HepG2 (cell line): ENCODE measurements around the gene SERPINE3. TPM values are rescaled to one million over a fixed set of nuclear protein-coding genes. Genes with fewer than 3 reads are reported as not detected.

Experiments used
- ATAC-seq: fragments of 200-7000 bp; cut with Tn5 transposase; 3 replicates; pipeline ENCODE4 v1.9.1; 2020; ENCODE audit warnings: mild to moderate bottlenecking, moderate library complexity
- BruUV-seq: library from RNA; stranded (reverse); fragments of 400-500 nt; replicated peaks from 2 replicates; lab custom pipeline; 2021; lab: Mats Ljungman, UMichigan
- CTCF ChIA-PET: fragments of 300-600 bp; formaldehyde crosslinking; extraction: SDS; loops from one replicate; lab custom pipeline; 2021; ENCODE audit warnings: low total read pairs, inconsistent platforms, low intra/inter-chr PET ratio; lab: Yijun Ruan, JAX
- POLR2A ChIA-PET: fragments of 350-600 bp; sonication (Branson Sonifier 250); formaldehyde crosslinking; loops from one replicate; lab custom pipeline; 2020; ENCODE audit warnings: antibody characterized with exemption, inconsistent platforms; lab: Yijun Ruan, JAX
- DNase-seq: peaks from one replicate; pipeline ENCODE4 v3.0.0-alpha.2; 2015; ENCODE audit warnings: low spot score
- FAIRE-seq: peaks from 3 replicates; lab custom pipeline; 2011; peaks lifted over from hg19 to GRCh38; lab: Jason Lieb, UNC
- H2AFZ ChIP-seq: one replicate; pipeline ENCODE4 v1.6.1; 2011; ENCODE audit warnings: low read length, inconsistent platforms
- H3K27ac ChIP-seq: fragments of 300-600 bp; 3 replicates; pipeline ENCODE4 v1.8.0; 2011; ENCODE audit warnings: mixed run types, mild to moderate bottlenecking, mixed read lengths, low read length, inconsistent platforms; ENCODE audit not compliant: insufficient read depth; ENCODE audit errors: extremely low read length
- H3K27me3 ChIP-seq, 2 experiments: fragments of 200-600 bp in 1 of 2; 2 replicates in 1 of 2; 3 replicates in 1 of 2; pipeline versions ENCODE4 v1.6.0 to v1.8.0; 2011; ENCODE audit warnings: low read length in 2 of 2, mild to moderate bottlenecking in 2 of 2, moderate library complexity in 2 of 2, inconsistent platforms in 1 of 2; ENCODE audit not compliant: insufficient read depth in 2 of 2, control insufficient read depth in 1 of 2
- H3K36me3 ChIP-seq, 2 experiments: fragments of 200-600 bp in 1 of 2; replicated peaks in 1 of 2; 2 replicates in 1 of 2; 3 replicates in 1 of 2; pipeline versions ENCODE4 v1.5.1 to v1.8.0; 2011; ENCODE audit warnings: low read length in 2 of 2, inconsistent platforms in 1 of 2; ENCODE audit not compliant: insufficient read depth in 2 of 2, control insufficient read depth in 1 of 2
- H3K4me1 ChIP-seq: 2 replicates; pipeline ENCODE4 v1.5.1; 2012; ENCODE audit warnings: low read length, inconsistent platforms; ENCODE audit not compliant: insufficient read depth
- H3K4me2 ChIP-seq: 2 replicates; pipeline ENCODE4 v1.6.0; 2011; ENCODE audit warnings: low read depth, low read length, inconsistent platforms
- H3K4me3 ChIP-seq, 3 experiments: fragments of 200-600 bp in 1 of 3; sonication (generic), shearing (Covaris generic) in 1 of 3; replicated peaks in 1 of 3; 2 replicates each; pipeline ENCODE4 v1.5.1; 2011 to 2016; ENCODE audit warnings: low read length in 3 of 3, inconsistent platforms in 2 of 3, low read depth in 2 of 3, mild to moderate bottlenecking in 2 of 3, control low read depth in 1 of 3, mixed read lengths in 1 of 3; ENCODE audit not compliant: insufficient read depth in 1 of 3
- H3K79me2 ChIP-seq: one replicate; pipeline ENCODE4 v1.6.1; 2011; ENCODE audit warnings: low read length, inconsistent platforms; ENCODE audit not compliant: insufficient read depth
- H3K9ac ChIP-seq: 2 replicates; pipeline ENCODE4 v1.6.0; 2011; ENCODE audit warnings: mild to moderate bottlenecking, low read depth, low read length, inconsistent platforms; ENCODE audit not compliant: insufficient read depth
- H3K9me3 ChIP-seq: 2 replicates; pipeline ENCODE4 v1.5.1; 2012; ENCODE audit warnings: mild to moderate bottlenecking, low read length
- H4K20me1 ChIP-seq: 2 replicates; pipeline ENCODE4 v1.6.0; 2011; ENCODE audit warnings: inconsistent platforms, mild to moderate bottlenecking, low read length, moderate library complexity; ENCODE audit not compliant: insufficient read depth
- HMG20B ChIP-seq: conservative IDR thresholded peaks from 2 replicates; pipeline ENCODE4 v1.6.1; 2016; ENCODE audit warnings: missing genetic modification reagents, missing compliant biosample characterization
- MBD4 ChIP-seq: IDR thresholded peaks from 2 replicates; pipeline ENCODE4 v1.6.1; 2012; ENCODE audit warnings: low read length, inconsistent platforms, borderline replicate concordance
- RAD51 ChIP-seq: fragments of 450-650 bp; IDR thresholded peaks from 2 replicates; pipeline ENCODE4 v1.6.1; 2016; ENCODE audit warnings: borderline replicate concordance
- SRY ChIP-seq: sonication (generic); formaldehyde crosslinking; IDR thresholded peaks from 2 replicates; pipeline ENCODE4 v1.8.0; 2022; ENCODE audit warnings: mild to moderate bottlenecking, missing genetic modification reagents
- ZNF615 ChIP-seq: sonication (generic); formaldehyde crosslinking; IDR thresholded peaks from 2 replicates; pipeline ENCODE4 v1.5.0; 2020; ENCODE audit warnings: mild to moderate bottlenecking, missing genetic modification reagents, borderline replicate concordance
- WGBS: methylation state at CpG from one replicate; pipeline ENCODE4 v1.1.6; 2017; ENCODE audit warnings: low lambda C conversion rate; 5-methylcytosine and 5-hydroxymethylcytosine counted together
- in situ Hi-C: cut with HindIII; loops from 2 replicates; pipeline ENCODE4 v1.10.0; 2017; ENCODE audit warnings: low pct_unique_long_range_greater_than_20kb; ENCODE audit not compliant: extremely low pct_ligation_motif_present
- intact Hi-C: fragments of 100-400 bp; cut with micrococcal nuclease; formaldehyde crosslinking; loops from one replicate; pipeline ENCODE4 v1.10.0; 2022; ENCODE audit not compliant: unreplicated experiment
- polyA plus RNA-seq, 8 experiments: library from polyadenylated mRNA; depleted of rRNA in 3 of 8; stranded (reverse) in 7 of 8; unstranded in 1 of 8; fragments of >200 nt; fragmentation: Illumina TruSeq in 4 of 8; extraction: Trizol in 4 of 8; gene quantifications; 2 replicates each; pipeline versions ENCODE4 v1.2.1 to v1.2.3, GENCODE V29; 2011 to 2016; ENCODE audit warnings: low read depth in 4 of 8, missing spikeins in 1 of 8, mixed read lengths in 1 of 8; ENCODE audit not compliant: insufficient read depth in 1 of 8
- total RNA-seq, 5 experiments: library from RNA; depleted of rRNA; stranded (reverse); fragments of >200 nt; fragmentation: Illumina TruSeq; extraction: Trizol; gene quantifications; 2 replicates each; pipeline ENCODE4 v1.2.3, GENCODE V29; 2016; ENCODE audit warnings: low read depth in 1 of 5
- TF ChIP-seq, protein P1 (sequence below): sonication (generic); formaldehyde crosslinking; IDR thresholded peaks from 2 replicates; pipeline ENCODE4 v1.4.0; 2020; ENCODE audit warnings: missing genetic modification reagents, borderline replicate concordance

The SERPINE3 gene
- total and polyA plus RNA-seq, 2 of the 13 experiments (the other 11 are each of a cell fraction or from before 2014, with no cell fraction given): not detected

DNA sequence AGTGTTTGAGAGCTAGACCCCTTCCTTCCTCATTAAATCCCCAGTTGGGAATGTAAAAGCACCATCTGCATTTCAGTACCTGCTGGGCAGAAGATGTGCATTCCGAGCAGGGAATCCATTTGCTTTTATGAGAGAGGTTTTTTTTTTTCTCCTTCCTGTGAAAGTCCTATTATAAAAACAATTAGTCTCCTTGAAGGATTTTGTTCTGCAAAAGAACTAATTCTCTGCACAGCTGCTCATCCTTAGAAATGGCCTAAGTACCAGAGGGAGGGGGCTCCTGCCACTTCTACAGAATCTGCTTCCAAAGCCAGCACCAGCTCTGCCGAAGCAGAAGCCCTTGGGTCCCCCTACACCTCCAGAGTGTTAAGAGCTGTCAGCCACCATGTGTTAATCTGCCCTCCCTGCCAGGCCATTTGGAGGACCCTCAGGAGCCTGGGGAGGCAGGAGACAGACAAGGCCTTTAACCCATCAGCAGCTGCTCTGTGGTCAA is 36.4 kb upstream of the SERPINE3 start:
- intact Hi-C loops (no loop called here), in situ Hi-C loops (no loop called here)
- ATAC-seq (no peak), DNase-seq (no peak), FAIRE-seq (no peak)
- H3K27ac ChIP-seq: no peak overlapping the region
- H3K9ac ChIP-seq: no peak overlapping the region
- no peak overlapping the region for H3K4me2 ChIP-seq
- no peak overlapping the region for H2AFZ ChIP-seq
- POLR2A ChIA-PET: no interaction called here
- no peaks in the 10 kb centered on the region for H3K9me3 ChIP-seq
- H3K4me1 ChIP-seq: no peaks in the 10 kb centered on the region
- CTCF ChIA-PET: no interaction called here
- no peaks in the 10 kb centered on the region for H3K79me2 ChIP-seq
- no TSS peak for BruUV-seq
- no peak overlapping the region for H3K4me3 ChIP-seq
- H3K27me3 ChIP-seq: peaks cover 0 to 18% of the 10 kb centered on the region in 2 experiments; a peak in 2 of 5 replicates
- no peaks in the 10 kb centered on the region for H3K36me3 ChIP-seq
- WGBS: 0% methylated on average over 2 of the region's 2 CpGs
- TF ChIP-seq MBD4 (no peak), ZNF615 (CRISPR knock-in tag) (no peak), HMG20B (CRISPR knock-in tag) (no peak), RAD51 (no peak), SRY (CRISPR knock-in tag) (no peak)
- TF ChIP-seq, protein P1, sequence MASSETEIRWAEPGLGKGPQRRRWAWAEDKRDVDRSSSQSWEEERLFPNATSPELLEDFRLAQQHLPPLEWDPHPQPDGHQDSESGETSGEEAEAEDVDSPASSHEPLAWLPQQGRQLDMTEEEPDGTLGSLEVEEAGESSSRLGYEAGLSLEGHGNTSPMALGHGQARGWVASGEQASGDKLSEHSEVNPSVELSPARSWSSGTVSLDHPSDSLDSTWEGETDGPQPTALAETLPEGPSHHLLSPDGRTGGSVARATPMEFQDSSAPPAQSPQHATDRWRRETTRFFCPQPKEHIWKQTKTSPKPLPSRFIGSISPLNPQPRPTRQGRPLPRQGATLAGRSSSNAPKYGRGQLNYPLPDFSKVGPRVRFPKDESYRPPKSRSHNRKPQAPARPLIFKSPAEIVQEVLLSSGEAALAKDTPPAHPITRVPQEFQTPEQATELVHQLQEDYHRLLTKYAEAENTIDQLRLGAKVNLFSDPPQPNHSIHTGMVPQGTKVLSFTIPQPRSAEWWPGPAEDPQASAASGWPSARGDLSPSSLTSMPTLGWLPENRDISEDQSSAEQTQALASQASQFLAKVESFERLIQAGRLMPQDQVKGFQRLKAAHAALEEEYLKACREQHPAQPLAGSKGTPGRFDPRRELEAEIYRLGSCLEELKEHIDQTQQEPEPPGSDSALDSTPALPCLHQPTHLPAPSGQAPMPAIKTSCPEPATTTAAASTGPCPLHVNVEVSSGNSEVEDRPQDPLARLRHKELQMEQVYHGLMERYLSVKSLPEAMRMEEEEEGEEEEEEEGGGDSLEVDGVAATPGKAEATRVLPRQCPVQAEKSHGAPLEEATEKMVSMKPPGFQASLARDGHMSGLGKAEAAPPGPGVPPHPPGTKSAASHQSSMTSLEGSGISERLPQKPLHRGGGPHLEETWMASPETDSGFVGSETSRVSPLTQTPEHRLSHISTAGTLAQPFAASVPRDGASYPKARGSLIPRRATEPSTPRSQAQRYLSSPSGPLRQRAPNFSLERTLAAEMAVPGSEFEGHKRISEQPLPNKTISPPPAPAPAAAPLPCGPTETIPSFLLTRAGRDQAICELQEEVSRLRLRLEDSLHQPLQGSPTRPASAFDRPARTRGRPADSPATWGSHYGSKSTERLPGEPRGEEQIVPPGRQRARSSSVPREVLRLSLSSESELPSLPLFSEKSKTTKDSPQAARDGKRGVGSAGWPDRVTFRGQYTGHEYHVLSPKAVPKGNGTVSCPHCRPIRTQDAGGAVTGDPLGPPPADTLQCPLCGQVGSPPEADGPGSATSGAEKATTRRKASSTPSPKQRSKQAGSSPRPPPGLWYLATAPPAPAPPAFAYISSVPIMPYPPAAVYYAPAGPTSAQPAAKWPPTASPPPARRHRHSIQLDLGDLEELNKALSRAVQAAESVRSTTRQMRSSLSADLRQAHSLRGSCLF (CRISPR knock-in tag): no peak
- no peaks in the 10 kb centered on the region for H4K20me1 ChIP-seq
